Erythroblast (primary cell): ENCODE measurements around the gene DENND11.

Experiments used
- GATA1 ChIP-seq: IDR thresholded peaks from 2 replicates; pipeline ENCODE4 v1.6.1; 2011; ENCODE audit warnings: low read depth, mild to moderate bottlenecking, control low read depth, low read length, moderate library complexity
- POLR2A ChIP-seq: IDR thresholded peaks from 2 replicates; pipeline ENCODE4 v1.6.1; 2011; ENCODE audit warnings: mild to moderate bottlenecking, low read length

- no peak for TF ChIP-seq POLR2A
- TF ChIP-seq GATA1: no peak
These were observed 16.5 kb downstream of the DENND11 start for GRCh38 chr7:141685285-141686023.
